Measurements from ENCODE around the gene TP63. TPM values are rescaled to one million over a fixed set of nuclear protein-coding genes. Genes with fewer than 3 reads are reported as not detected.

TP63 gene
- total and polyA plus RNA-seq, 2 donors (not counting 3 experiments of a cell fraction or from before 2014, with no cell fraction given), result not detected

GRCh38 chr3:189863031-189863430 lies 231.8 kb downstream of the TP63 start:
- no peak overlapping the region for H3K9ac ChIP-seq (replicated peaks; ENCODE audit: extremely low read depth, insufficient read depth, low read length)
- FAIRE-seq, result no peak
- H2AFZ ChIP-seq (ENCODE audit: low read depth, low read length), result no peak overlapping the region
- no peaks in the 10 kb centered on the region for H3K36me3 ChIP-seq (ENCODE audit: control insufficient read depth in 2 of 2, extremely low read depth in 1 of 2, insufficient read depth in 2 of 2, low read length in 2 of 2)
- no peaks in the 10 kb centered on the region for H3K9me1 ChIP-seq (replicated peaks; ENCODE audit: control insufficient read depth, extremely low read depth, insufficient read depth, low read length)
- no peaks in the 10 kb centered on the region for H3K27me3 ChIP-seq (ENCODE audit: control insufficient read depth in 2 of 2, insufficient read depth in 2 of 2, low read length in 2 of 2)
- TF ChIP-seq CTCF (IDR thresholded peaks at IDR 0.05; ENCODE audit: extremely low read depth in 1 of 2, insufficient read depth in 1 of 2, low read depth in 1 of 2, low read length in 2 of 2), result no peak
- TF ChIP-seq GATA2 (IDR thresholded peaks at IDR 0.05; ENCODE audit: insufficient read depth, insufficient read length, low read depth, low read length), result no peak
- TF ChIP-seq POLR2A (IDR thresholded peaks at IDR 0.05; ENCODE audit: low read depth, low read length), result no peak
- TF ChIP-seq MAX (IDR thresholded peaks at IDR 0.05; ENCODE audit: insufficient read depth, insufficient read length), result no peak
- TF ChIP-seq JUN (IDR thresholded peaks at IDR 0.05; ENCODE audit: borderline replicate concordance, insufficient read depth, insufficient read length, low read depth), result no peak
- no peak for TF ChIP-seq MYC (IDR thresholded peaks at IDR 0.05; ENCODE audit: low read depth, low read length)
- TF ChIP-seq POLR2AphosphoS5 (IDR thresholded peaks at IDR 0.05; ENCODE audit: insufficient read depth, low read depth, low read length), result no peak
- no peak for TF ChIP-seq EZH2 (IDR thresholded peaks at IDR 0.05; ENCODE audit: borderline replicate concordance, low read depth, low read length, severe bottlenecking)
- no peak for TF ChIP-seq FOS (IDR thresholded peaks at IDR 0.05; ENCODE audit: borderline replicate concordance, insufficient read depth, low read length)
- H3K79me2 ChIP-seq (ENCODE audit: control insufficient read depth, insufficient read depth, low read length), result no peaks in the 10 kb centered on the region
- no peaks in the 10 kb centered on the region for H4K20me1 ChIP-seq (replicated peaks; ENCODE audit: control insufficient read depth, extremely low read depth, insufficient read depth, low read length)
- DNase-seq (ENCODE audit: low read depth, low spot score), result no peak
- H3K4me3 ChIP-seq (replicated peaks in 1 of 3; ENCODE audit: insufficient read depth in 1 of 3, low read depth in 1 of 3, low read length in 3 of 3), result no peak overlapping the region
- no peak overlapping the region for H3K4me2 ChIP-seq (ENCODE audit: insufficient read depth, low read length)
- CTCF ChIA-PET, result interaction anchor here (1.4 kb wide), 1 partner anchor 86 kb away, joined by 3 read pairs; no protein-coding TSS in a partner anchor
- POLR2A ChIA-PET, result no interaction called here
- H3K9me3 ChIP-seq (replicated peaks; ENCODE audit: control insufficient read depth, insufficient read depth, low read length), result no peaks in the 10 kb centered on the region
- no peaks in the 10 kb centered on the region for H3K4me1 ChIP-seq (ENCODE audit: control insufficient read depth, extremely low read depth, insufficient read depth, low read length)
- intact Hi-C loops (cut with micrococcal nuclease), result no loop called here
- BruUV-seq (replicated peaks), result no TSS peak
- no peak overlapping the region for H3K27ac ChIP-seq (ENCODE audit: insufficient read depth, low read depth, low read length)
- dilution Hi-C loops (cut with MboI; ENCODE audit: extremely low pct_ligation_motif_present, low sequenced_read_pairs), result no loop called here

Measured in endothelial cell of umbilical vein (primary cell).